K562 (cell line): ENCODE results near the gene FEM1B. TPM values are rescaled to one million over a fixed set of nuclear protein-coding genes. Genes with fewer than 3 reads are reported as not detected.
A peak's percentile ranks its signal among the peaks of the same experiment; 100 is the strongest.

ENCODE experiments used
- ATAC-seq: fragments of 200-7000 bp; cut with Tn5 transposase; 3 replicates; pipeline ENCODE4 v1.9.1; 2020; ENCODE audit warnings: moderate library complexity
- BruUV-seq: library from RNA; stranded (reverse); fragments of 400-500 nt; replicated peaks from 2 replicates; lab custom pipeline; 2021; lab: Mats Ljungman, UMichigan
- CTCF ChIA-PET: fragments of 300-600 bp; formaldehyde crosslinking; extraction: SDS; loops from one replicate; lab custom pipeline; 2021; ENCODE audit warnings: low intra/inter-chr PET ratio; lab: Yijun Ruan, JAX
- POLR2A ChIA-PET: fragments of 300-600, 350-650 bp; sonication (Branson Sonifier 250); formaldehyde crosslinking; extraction: SDS; loops from one replicate; lab custom pipeline; 2021; ENCODE audit warnings: antibody characterized with exemption, inconsistent platforms; lab: Yijun Ruan, JAX
- DNase-seq, 4 experiments: peaks; one replicate each; pipeline versions ENCODE4 v3.0.0 to v3.0.0-alpha.2; 2011 to 2018; ENCODE audit warnings: low spot score in 3 of 4, mixed read lengths in 3 of 4; ENCODE audit errors: extremely low read depth in 1 of 4
- FAIRE-seq: peaks from 2 replicates; lab custom pipeline; 2011; peaks lifted over from hg19 to GRCh38; lab: Jason Lieb, UNC
- H2AFZ ChIP-seq: 2 replicates; pipeline ENCODE4 v1.6.0; 2011; ENCODE audit warnings: low read depth, low read length, control low read depth, inconsistent platforms
- H3K27ac ChIP-seq: fragments of 200-600 bp; 3 replicates; pipeline ENCODE4 v1.8.0; 2011; ENCODE audit warnings: low read depth, mild to moderate bottlenecking, control low read depth, inconsistent platforms, low read length, moderate library complexity, mixed read lengths; ENCODE audit errors: extremely low read depth
- H3K27me3 ChIP-seq, 2 experiments: fragments of 300-600 bp in 1 of 2; 2 replicates in 1 of 2; 3 replicates in 1 of 2; pipeline versions ENCODE4 v1.6.0 to v1.8.0; 2011; ENCODE audit warnings: inconsistent platforms in 2 of 2, low read length in 2 of 2, mild to moderate bottlenecking in 1 of 2, mixed read lengths in 1 of 2, moderate library complexity in 1 of 2; ENCODE audit not compliant: control insufficient read depth in 2 of 2, insufficient read depth in 2 of 2
- H3K36me3 ChIP-seq: fragments of 300-600 bp; 3 replicates; pipeline ENCODE4 v1.8.0; 2011; ENCODE audit warnings: mild to moderate bottlenecking, low read length, inconsistent platforms; ENCODE audit not compliant: control insufficient read depth, insufficient read depth
- H3K4me1 ChIP-seq, 2 experiments: fragments of 200-600 bp in 1 of 2; replicated peaks in 1 of 2; 2 replicates in 1 of 2; 3 replicates in 1 of 2; pipeline versions ENCODE4 v1.5.1 to v1.8.0; 2011; ENCODE audit warnings: inconsistent platforms in 2 of 2, low read length in 2 of 2, mild to moderate bottlenecking in 1 of 2, mixed read lengths in 1 of 2, moderate library complexity in 1 of 2; ENCODE audit not compliant: control insufficient read depth in 2 of 2, insufficient read depth in 2 of 2
- H3K4me2 ChIP-seq: 2 replicates; pipeline ENCODE4 v1.6.1; 2011; ENCODE audit warnings: low read length, control low read depth, inconsistent platforms, mixed read lengths; ENCODE audit not compliant: insufficient read depth
- H3K4me3 ChIP-seq: fragments of 200-600 bp; sonication (generic), shearing (Covaris generic); 2 replicates; pipeline ENCODE4 v1.5.1; 2016; ENCODE audit warnings: control low read depth, inconsistent platforms
- H3K79me2 ChIP-seq: fragments of 200-600 bp; 3 replicates; pipeline ENCODE4 v1.8.0; 2011; ENCODE audit warnings: low read length, inconsistent platforms; ENCODE audit not compliant: control insufficient read depth, insufficient read depth
- H3K9ac ChIP-seq, 2 experiments: 2 replicates each; pipeline versions ENCODE4 v1.6.0 to v1.6.1; 2011; ENCODE audit warnings: low read depth in 2 of 2, low read length in 2 of 2, control low read depth in 1 of 2, inconsistent platforms in 1 of 2, mild to moderate bottlenecking in 1 of 2, mixed read lengths in 1 of 2; ENCODE audit not compliant: insufficient read depth in 1 of 2
- H3K9me1 ChIP-seq: one replicate; pipeline ENCODE4 v1.6.0; 2011; ENCODE audit warnings: inconsistent platforms, mild to moderate bottlenecking, low read length, moderate library complexity; ENCODE audit not compliant: control insufficient read depth, insufficient read depth
- H3K9me3 ChIP-seq: replicated peaks from 2 replicates; pipeline ENCODE4 v1.5.1; 2011; ENCODE audit warnings: low read depth, low read length, inconsistent platforms; ENCODE audit not compliant: control insufficient read depth, insufficient read depth
- H4K20me1 ChIP-seq: replicated peaks from 2 replicates; pipeline ENCODE4 v1.6.1; 2011; ENCODE audit warnings: low read length, inconsistent platforms, mixed read lengths; ENCODE audit not compliant: control insufficient read depth, insufficient read depth
- ARID3B ChIP-seq: fragments of 250-450 bp; sonication (Bioruptor Pico); IDR thresholded peaks from 2 replicates; pipeline ENCODE4 v1.4.0; 2020; ENCODE audit warnings: borderline replicate concordance
- PTTG1 ChIP-seq: fragments of 450-650 bp; IDR thresholded peaks from 2 replicates; pipeline ENCODE4 v1.6.1; 2016; ENCODE audit warnings: low read depth, mild to moderate bottlenecking, missing genetic modification characterization, missing compliant biosample characterization
- ZNF717 ChIP-seq: fragments of 250-450 bp; sonication (Bioruptor Pico); IDR thresholded peaks from 2 replicates; pipeline ENCODE4 v1.5.0; 2021
- WGBS: fragments of 100-300 bp; shearing (Covaris generic); methylation state at CpG from one replicate; pipeline ENCODE4 v1.1.6; 2016; ENCODE audit warnings: low coverage, mixed read lengths; ENCODE audit not compliant: insufficient coverage; ENCODE audit errors: missing lambda C conversion rate; 5-methylcytosine and 5-hydroxymethylcytosine counted together
- in situ Hi-C: fragments of 300-500 bp; cut with MboI; formaldehyde crosslinking; loops from 4 replicates; pipeline ENCODE4 v1.15.0; 2018; ENCODE audit warnings: inconsistent platforms, mixed read lengths
- intact Hi-C: fragments of 100-400 bp; cut with micrococcal nuclease; formaldehyde crosslinking; loops from 2 replicates; pipeline ENCODE4 v1.14.2; 2022
- polyA plus RNA-seq, 8 experiments: library from polyadenylated mRNA; depleted of rRNA in 4 of 8; stranded (reverse) in 5 of 8; unstranded in 3 of 8; fragments of >200 nt; fragmentation: Nextera tagmentation in 2 of 8; fragmentation: Illumina TruSeq in 1 of 8; extraction: Ambion mirVana in 2 of 8; extraction: Trizol in 1 of 8; gene quantifications; 2 replicates each; pipeline versions ENCODE4 v1.2.1 to v1.2.3, GENCODE V29; 2011 to 2014; ENCODE audit warnings: inconsistent platforms in 1 of 8, missing spikeins in 1 of 8
- total RNA-seq, 7 experiments: library from RNA; depleted of rRNA in 6 of 7; stranded (reverse); fragments of >200 nt in 6 of 7; fragmentation: Illumina TruSeq in 2 of 7; extraction: Trizol in 2 of 7; gene quantifications; 2 replicates each; pipeline versions ENCODE4 v1.2.1 to v1.2.3, GENCODE V29; 2011 to 2021; ENCODE audit warnings: low replicate concordance in 1 of 7
- TF ChIP-seq, protein P1 (sequence below): fragments of 450-650 bp; formaldehyde crosslinking; IDR thresholded peaks from 2 replicates; pipeline ENCODE4 v1.4.0; 2020; ENCODE audit warnings: mild to moderate bottlenecking, mixed read lengths

The FEM1B gene
- total and polyA plus RNA-seq, 9 of the 15 experiments (the other 6 are each of a cell fraction or from before 2014, with no cell fraction given): 5.9 to 61.6 (median 20.1) TPM

DNA sequence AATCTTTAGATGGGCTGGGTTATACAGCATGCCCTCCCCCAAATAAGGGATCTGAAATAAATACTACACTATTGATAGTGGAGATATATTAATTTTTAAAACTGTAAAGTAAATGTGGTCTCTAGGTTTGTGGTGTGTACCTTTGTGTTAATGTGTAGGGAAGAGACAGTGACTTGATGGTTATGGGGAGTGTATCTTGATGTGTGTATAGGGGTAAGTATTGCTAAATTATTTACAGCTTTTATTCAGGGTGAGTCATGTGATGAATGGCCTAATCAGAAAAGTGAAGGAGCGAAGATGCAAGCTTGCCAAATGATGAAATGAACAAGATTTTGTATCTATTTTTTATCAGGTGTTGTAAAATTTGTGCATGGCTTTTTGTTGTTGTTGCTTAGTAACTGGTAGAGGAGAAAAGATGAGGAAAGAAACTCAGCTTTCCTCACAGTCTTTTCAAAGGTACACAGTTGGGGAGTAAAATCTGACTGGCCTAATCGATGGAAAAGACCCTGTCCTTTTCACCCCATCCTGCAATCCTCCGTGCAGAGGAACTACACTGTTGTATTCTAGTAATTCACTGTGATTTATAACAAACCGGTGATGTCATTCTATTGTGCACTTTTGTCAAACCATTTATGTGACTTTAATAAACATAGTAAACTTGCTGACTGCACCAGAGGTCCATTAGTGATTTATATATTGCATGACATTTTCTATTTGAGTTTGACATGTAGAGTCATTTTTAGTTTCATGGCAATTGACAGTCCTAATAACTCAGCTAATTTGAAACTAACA lies 17.7 kb downstream of the FEM1B start:
- Histone ChIP-seq H3K27me3 (no peaks in the 10 kb centered on the region), H3K4me3 (no peak overlapping the region), H3K27ac (no peak overlapping the region), H3K9me3 (no peaks in the 10 kb centered on the region), H2AFZ (no peak overlapping the region), H3K4me2 (no peak overlapping the region), H3K36me3 (peaks cover 22% of the 10 kb centered on the region), H3K79me2 (peaks cover 19% of the 10 kb centered on the region), H3K9ac (no peak overlapping the region), H3K9me1 (no peaks in the 10 kb centered on the region), H3K4me1 (no peaks in the 10 kb centered on the region), H4K20me1 (peaks cover 6% of the 10 kb centered on the region; the same call in 1 of the 2 replicates)
- ChIA-PET POLR2A (interaction anchor here (1.1 to 2.1 kb wide), 3 partner anchors 13 to 20 kb away, joined by 3 to 5 read pairs (median 3); no protein-coding TSS in a partner anchor), CTCF (no interaction called here)
- DNase-seq: no peak
- no peak for TF ChIP-seq PTTG1 (tag)
- no peak for TF ChIP-seq ZNF717 (CRISPR knock-in tag)
- no peak for TF ChIP-seq ARID3B (CRISPR knock-in tag)
- TF ChIP-seq, protein P1, sequence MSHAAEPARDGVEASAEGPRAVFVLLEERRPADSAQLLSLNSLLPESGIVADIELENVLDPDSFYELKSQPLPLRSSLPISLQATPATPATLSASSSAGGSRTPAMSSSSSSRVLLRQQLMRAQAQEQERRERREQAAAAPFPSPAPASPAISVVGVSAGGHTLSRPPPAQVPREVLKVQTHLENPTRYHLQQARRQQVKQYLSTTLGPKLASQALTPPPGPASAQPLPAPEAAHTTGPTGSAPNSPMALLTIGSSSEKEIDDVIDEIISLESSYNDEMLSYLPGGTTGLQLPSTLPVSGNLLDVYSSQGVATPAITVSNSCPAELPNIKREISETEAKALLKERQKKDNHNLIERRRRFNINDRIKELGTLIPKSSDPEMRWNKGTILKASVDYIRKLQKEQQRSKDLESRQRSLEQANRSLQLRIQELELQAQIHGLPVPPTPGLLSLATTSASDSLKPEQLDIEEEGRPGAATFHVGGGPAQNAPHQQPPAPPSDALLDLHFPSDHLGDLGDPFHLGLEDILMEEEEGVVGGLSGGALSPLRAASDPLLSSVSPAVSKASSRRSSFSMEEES (CRISPR knock-in tag): peak; percentile 27; the same call in 1 of the 2 replicates
- no peak for ATAC-seq
- BruUV-seq: no TSS peak
- 61% methylated on average over 4 of the region's 4 CpGs for WGBS
- peak; percentile 57 for FAIRE-seq
- in situ Hi-C loops (no loop called here), intact Hi-C loops (no loop called here)
